Measurements from ENCODE around the gene PCLO. TPM values are rescaled to one million over a fixed set of nuclear protein-coding genes. Genes with fewer than 3 reads are reported as not detected.

Gene PCLO
- total RNA-seq, 1 experiment from 2014 or later = 4.1 TPM

- BruUV-seq (replicated peaks) = no TSS peak
- Mint-ChIP-seq H3K36me3 (ENCODE audit: insufficient read depth, unreplicated experiment) (no peaks in the 10 kb centered on the region), H3K27me3 (ENCODE audit: insufficient read depth, unreplicated experiment) (no peaks in the 10 kb centered on the region), H3K4me1 (ENCODE audit: low read depth, unreplicated experiment) (no peaks in the 10 kb centered on the region), H3K4me3 (ENCODE audit: unreplicated experiment) (no peak overlapping the region), H3K27ac (ENCODE audit: unreplicated experiment) (no peak overlapping the region), H3K9me3 (ENCODE audit: unreplicated experiment) (no peaks in the 10 kb centered on the region)
- ChIA-PET POLR2A (no interaction called here), CTCF (no interaction called here)
- Histone ChIP-seq H3K9me3 (no peaks in the 10 kb centered on the region), H3K4me3 (ENCODE audit: low read depth, low read length) (no peak overlapping the region), H3K36me3 (ENCODE audit: control insufficient read depth, insufficient read depth, low read length) (no peaks in the 10 kb centered on the region), H3K4me1 (no peaks in the 10 kb centered on the region), H3K27me3 (replicated peaks; ENCODE audit: control insufficient read depth, insufficient read depth, low read length) (no peaks in the 10 kb centered on the region)
- DNase-seq = no peak
- no peak for TF ChIP-seq CTCF (IDR thresholded peaks at IDR 0.05; ENCODE audit: insufficient read depth in 1 of 2, low read depth in 1 of 2, low read length in 1 of 2, severe bottlenecking in 1 of 2, unreplicated experiment in 1 of 2)
- intact Hi-C loops (cut with micrococcal nuclease; ENCODE audit: unreplicated experiment) = no loop called here
Observed at GRCh38 chr7:82932516-82932915, 230.2 kb downstream of the PCLO start.

- H3K9me3 Mint-ChIP-seq (ENCODE audit: unreplicated experiment) = no peaks in the 10 kb centered on the region
- H3K9me3 ChIP-seq = no peaks in the 10 kb centered on the region
- H3K36me3 ChIP-seq (ENCODE audit: control insufficient read depth, insufficient read depth, low read length) = no peaks in the 10 kb centered on the region
- no peak for TF ChIP-seq CTCF (IDR thresholded peaks at IDR 0.05; ENCODE audit: insufficient read depth in 1 of 2, low read depth in 1 of 2, low read length in 1 of 2, severe bottlenecking in 1 of 2, unreplicated experiment in 1 of 2)
- no peaks in the 10 kb centered on the region for H3K4me1 Mint-ChIP-seq (ENCODE audit: low read depth, unreplicated experiment)
- no peak for DNase-seq
- no peak overlapping the region for H3K4me3 ChIP-seq (ENCODE audit: low read depth, low read length)
- no peak overlapping the region for H3K27ac Mint-ChIP-seq (ENCODE audit: unreplicated experiment)
- CTCF ChIA-PET = no interaction called here
- no peaks in the 10 kb centered on the region for H3K36me3 Mint-ChIP-seq (ENCODE audit: insufficient read depth, unreplicated experiment)
- H3K27me3 ChIP-seq (replicated peaks; ENCODE audit: control insufficient read depth, insufficient read depth, low read length) = no peaks in the 10 kb centered on the region
- BruUV-seq (replicated peaks) = no TSS peak
- intact Hi-C loops (cut with micrococcal nuclease; ENCODE audit: unreplicated experiment) = no loop called here
- POLR2A ChIA-PET = no interaction called here
- H3K4me1 ChIP-seq = no peaks in the 10 kb centered on the region
- no peaks in the 10 kb centered on the region for H3K27me3 Mint-ChIP-seq (ENCODE audit: insufficient read depth, unreplicated experiment)
- H3K4me3 Mint-ChIP-seq (ENCODE audit: unreplicated experiment) = no peak overlapping the region
Observed at GRCh38 chr7:82926477-82926876, 236.2 kb downstream of the PCLO start.

GRCh38 chr7:82925331-82925730, 237.4 kb downstream of the PCLO start:
- Histone ChIP-seq H3K4me3 (ENCODE audit: low read depth, low read length) (no peak overlapping the region), H3K36me3 (ENCODE audit: control insufficient read depth, insufficient read depth, low read length) (no peaks in the 10 kb centered on the region), H3K9me3 (no peaks in the 10 kb centered on the region), H3K4me1 (no peaks in the 10 kb centered on the region), H3K27me3 (replicated peaks; ENCODE audit: control insufficient read depth, insufficient read depth, low read length) (no peaks in the 10 kb centered on the region)
- no peak overlapping the region for H3K4me3 Mint-ChIP-seq (ENCODE audit: unreplicated experiment)
- H3K27me3 Mint-ChIP-seq (ENCODE audit: insufficient read depth, unreplicated experiment) = no peaks in the 10 kb centered on the region
- no peak overlapping the region for H3K27ac Mint-ChIP-seq (ENCODE audit: unreplicated experiment)
- POLR2A ChIA-PET = no interaction called here
- TF ChIP-seq CTCF (IDR thresholded peaks at IDR 0.05; ENCODE audit: insufficient read depth in 1 of 2, low read depth in 1 of 2, low read length in 1 of 2, severe bottlenecking in 1 of 2, unreplicated experiment in 1 of 2) = no peak
- CTCF ChIA-PET = no interaction called here
- H3K4me1 Mint-ChIP-seq (ENCODE audit: low read depth, unreplicated experiment) = no peaks in the 10 kb centered on the region
- no peaks in the 10 kb centered on the region for H3K9me3 Mint-ChIP-seq (ENCODE audit: unreplicated experiment)
- intact Hi-C loops (cut with micrococcal nuclease; ENCODE audit: unreplicated experiment) = no loop called here
- H3K36me3 Mint-ChIP-seq (ENCODE audit: insufficient read depth, unreplicated experiment) = no peaks in the 10 kb centered on the region
- no peak for DNase-seq
- BruUV-seq (replicated peaks) = no TSS peak

Data from Caco-2 (cell line).